ENCODE results near the gene XPA. TPM values are rescaled to one million over a fixed set of nuclear protein-coding genes. Genes with fewer than 3 reads are reported as not detected.

Gene XPA
- total RNA-seq, 1 donor = 11.1 TPM

- DNase-seq (ENCODE audit: low read depth) = no peak
- TF ChIP-seq CTCF (IDR thresholded peaks at IDR 0.05; ENCODE audit: insufficient read depth, low read length) = no peak
- no peak overlapping the region for H3K4me3 ChIP-seq (ENCODE audit: low read depth, low read length)
Measured at GRCh38 chr9:97659771-97660170, 37.4 kb downstream of the XPA start.

- no peak for TF ChIP-seq CTCF (IDR thresholded peaks at IDR 0.05; ENCODE audit: insufficient read depth, low read length)
- no peak overlapping the region for H3K4me3 ChIP-seq (ENCODE audit: low read depth, low read length)
- no peak for DNase-seq (ENCODE audit: low read depth)
Measured at GRCh38 chr9:97658707-97659106, 38.4 kb downstream of the XPA start.

GRCh38 chr9:97651646-97652045, 45.5 kb downstream of the XPA start:
- no peak for TF ChIP-seq CTCF (IDR thresholded peaks at IDR 0.05; ENCODE audit: insufficient read depth, low read length)
- no peak overlapping the region for H3K4me3 ChIP-seq (ENCODE audit: low read depth, low read length)
- no peak for DNase-seq (ENCODE audit: low read depth)

DNA sequence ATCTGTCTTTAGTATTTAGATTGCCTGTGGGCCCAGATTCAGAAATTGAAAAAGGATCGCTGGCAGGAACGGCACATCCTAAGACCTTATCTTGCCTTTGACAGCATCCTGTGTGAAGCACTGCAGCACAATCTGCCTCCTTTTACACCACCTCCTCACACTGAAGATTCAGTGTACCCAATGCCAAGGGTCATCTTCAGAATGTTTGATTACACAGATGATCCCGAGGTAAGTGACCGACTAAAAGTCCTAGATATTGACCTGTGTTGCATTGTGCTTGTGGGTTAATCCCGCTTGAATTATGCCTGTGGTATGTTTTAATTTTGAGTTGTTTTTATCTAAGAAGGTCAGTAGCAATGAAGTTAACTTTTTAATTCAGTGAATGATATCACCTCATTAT, 49.1 kb downstream of the XPA start:
- DNase-seq (ENCODE audit: low read depth) = no peak
- no peak overlapping the region for H3K4me3 ChIP-seq (ENCODE audit: low read depth, low read length)
- TF ChIP-seq CTCF (IDR thresholded peaks at IDR 0.05; ENCODE audit: insufficient read depth, low read length) = no peak

GRCh38 chr9:97645720-97646119, 51.4 kb downstream of the XPA start:
- DNase-seq (ENCODE audit: low read depth) = no peak
- no peak overlapping the region for H3K4me3 ChIP-seq (ENCODE audit: low read depth, low read length)
- TF ChIP-seq CTCF (IDR thresholded peaks at IDR 0.05; ENCODE audit: insufficient read depth, low read length) = no peak

GRCh38 chr9:97640325-97640724, 56.8 kb downstream of the XPA start:
- H3K4me3 ChIP-seq (ENCODE audit: low read depth, low read length) = no peak overlapping the region
- TF ChIP-seq CTCF (IDR thresholded peaks at IDR 0.05; ENCODE audit: insufficient read depth, low read length) = no peak
- DNase-seq (ENCODE audit: low read depth) = no peak

DNA sequence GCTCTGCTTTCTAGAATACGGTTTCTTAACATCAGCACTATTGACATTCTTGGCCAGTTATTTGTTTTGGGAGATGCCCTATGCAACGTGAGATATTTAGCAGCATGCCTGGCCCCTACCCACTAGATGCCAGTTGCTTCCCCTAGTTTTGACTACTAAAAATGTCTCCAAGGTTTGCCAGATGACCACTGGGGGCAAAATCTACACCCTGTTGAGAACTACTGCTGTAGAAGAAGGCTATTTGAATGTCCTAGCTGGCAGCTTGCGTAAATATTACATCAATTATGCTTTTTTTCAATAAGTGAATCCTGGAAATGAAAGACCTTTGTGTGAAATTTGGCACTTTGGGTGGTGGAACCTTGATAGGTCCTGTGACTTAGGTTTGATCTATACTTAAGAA, 58.5 kb downstream of the XPA start:
- no peak overlapping the region for H3K4me3 ChIP-seq (ENCODE audit: low read depth, low read length)
- TF ChIP-seq CTCF (IDR thresholded peaks at IDR 0.05; ENCODE audit: insufficient read depth, low read length) = peak; percentile 19
- no peak for DNase-seq (ENCODE audit: low read depth)
